H1 (cell line): Measurements from ENCODE around the gene SPTBN1. TPM values are rescaled to one million over a fixed set of nuclear protein-coding genes. Genes with fewer than 3 reads are reported as not detected.

Experiments used
- CTCF ChIA-PET: fragments of 300-600 bp; sonication (Branson Sonifier 250); formaldehyde crosslinking; loops from one replicate; lab custom pipeline; 2021; ENCODE audit not compliant: partially characterized antibody; lab: Charles Lee
- POLR2A ChIA-PET: fragments of 300-600 bp; sonication (Branson Sonifier 250); formaldehyde crosslinking; loops from one replicate; lab custom pipeline; 2021; ENCODE audit warnings: inconsistent platforms; ENCODE audit not compliant: partially characterized antibody; lab: Charles Lee
- DNase-seq, 2 experiments: peaks; one replicate each; pipeline versions ENCODE4 v3.0.0 to v3.0.0-alpha.2; 2010 to 2022; ENCODE audit warnings: low spot score in 2 of 2, low read depth in 1 of 2, mixed read lengths in 1 of 2
- FAIRE-seq: peaks from 2 replicates; lab custom pipeline; 2011; peaks lifted over from hg19 to GRCh38; lab: Jason Lieb, UNC
- H2AFZ ChIP-seq: 2 replicates; pipeline ENCODE4 v1.8.1; 2012; ENCODE audit warnings: low read length, inconsistent platforms
- H2AK5ac ChIP-seq: 2 replicates; pipeline ENCODE4 v1.6.1; 2013; ENCODE audit warnings: low read depth, low read length
- H2BK120ac ChIP-seq: replicated peaks from 2 replicates; pipeline ENCODE3; 2013; ENCODE audit warnings: low read depth, low read length, inconsistent platforms
- H2BK12ac ChIP-seq: 2 replicates; pipeline ENCODE4 v1.6.1; 2013; ENCODE audit warnings: low read depth, low read length
- H2BK15ac ChIP-seq: 2 replicates; pipeline ENCODE4 v1.6.1; 2013; ENCODE audit warnings: low read length
- H2BK20ac ChIP-seq: 2 replicates; pipeline ENCODE4 v1.6.1; 2013; ENCODE audit warnings: low read length
- H2BK5ac ChIP-seq: 2 replicates; pipeline ENCODE4 v1.6.1; 2013; ENCODE audit warnings: low read depth, low read length
- H3K14ac ChIP-seq: 2 replicates; pipeline ENCODE4 v1.6.1; 2013; ENCODE audit warnings: inconsistent platforms; ENCODE audit not compliant: insufficient read length
- H3K18ac ChIP-seq: 2 replicates; pipeline ENCODE4 v1.6.1; 2013; ENCODE audit warnings: low read length; ENCODE audit errors: extremely low read depth
- H3K23ac ChIP-seq: 2 replicates; pipeline ENCODE4 v1.6.1; 2013; ENCODE audit warnings: inconsistent platforms; ENCODE audit not compliant: insufficient read length
- H3K23me2 ChIP-seq: 2 replicates; pipeline ENCODE4 v1.6.1; 2013; ENCODE audit warnings: low read depth, low read length
- H3K27ac ChIP-seq: 2 replicates; pipeline ENCODE4 v1.6.1; 2011; ENCODE audit warnings: low read depth, low read length, inconsistent platforms
- H3K27me3 ChIP-seq, 4 experiments: replicated peaks in 1 of 4; 1 replicate in 1 of 4; 2 replicates in 3 of 4; pipeline versions ENCODE4 v1.6.1 to v1.8.1; 2011 to 2013; ENCODE audit warnings: low read length in 3 of 4, mild to moderate bottlenecking in 3 of 4, inconsistent platforms in 2 of 4, mixed read lengths in 2 of 4, moderate library complexity in 1 of 4; ENCODE audit not compliant: control insufficient read depth in 3 of 4, insufficient read depth in 3 of 4; ENCODE audit errors: extremely low read depth in 1 of 4
- H3K36me3 ChIP-seq, 4 experiments: 2 replicates each; pipeline versions ENCODE4 v1.6.1 to v1.8.1; 2011 to 2013; ENCODE audit warnings: mild to moderate bottlenecking in 4 of 4, low read length in 3 of 4, moderate library complexity in 2 of 4, control low read depth in 1 of 4, inconsistent platforms in 1 of 4; ENCODE audit not compliant: insufficient read depth in 4 of 4, control insufficient read depth in 2 of 4
- H3K4ac ChIP-seq: replicated peaks from 2 replicates; pipeline ENCODE3; 2013; ENCODE audit warnings: low read length, low read depth, mixed read lengths, inconsistent platforms; ENCODE audit not compliant: insufficient read length
- H3K4me1 ChIP-seq, 4 experiments: replicated peaks in 1 of 4; 1 replicate in 1 of 4; 2 replicates in 3 of 4; pipeline versions ENCODE4 v1.6.1 to v1.8.1; 2011 to 2013; ENCODE audit warnings: low read length in 3 of 4, inconsistent platforms in 2 of 4, mixed read lengths in 1 of 4; ENCODE audit not compliant: insufficient read depth in 4 of 4, control insufficient read depth in 3 of 4
- H3K4me2 ChIP-seq, 2 experiments: 2 replicates each; pipeline versions ENCODE4 v1.6.1 to v1.8.1; 2011 to 2013; ENCODE audit warnings: low read depth in 2 of 2, low read length in 2 of 2, control low read depth in 1 of 2, inconsistent platforms in 1 of 2, mild to moderate bottlenecking in 1 of 2; ENCODE audit not compliant: insufficient read depth in 1 of 2
- H3K4me3 ChIP-seq, 4 experiments: fragments of 200-600, 300-600 bp in 1 of 4; sonication (generic), shearing (Covaris generic), sonication (Bioruptor Twin) in 1 of 4; 2 replicates each; pipeline versions ENCODE4 v1.5.1 to v1.8.1; 2011 to 2016; ENCODE audit warnings: low read length in 4 of 4, low read depth in 3 of 4, control low read depth in 2 of 4, inconsistent platforms in 2 of 4, mild to moderate bottlenecking in 2 of 4, mixed read lengths in 1 of 4, moderate library complexity in 1 of 4; ENCODE audit not compliant: insufficient read depth in 2 of 4; ENCODE audit errors: extremely low read depth in 1 of 4
- H3K56ac ChIP-seq: replicated peaks from 2 replicates; pipeline ENCODE3; 2013; ENCODE audit warnings: low read depth, mild to moderate bottlenecking, mixed read lengths, low read length, inconsistent platforms; ENCODE audit not compliant: insufficient read length
- H3K79me1 ChIP-seq: 2 replicates; pipeline ENCODE4 v1.6.1; 2013; ENCODE audit warnings: low read depth, low read length, control low read depth
- H3K79me2 ChIP-seq, 2 experiments: 2 replicates each; pipeline versions ENCODE4 v1.6.1 to v1.8.1; 2012 to 2013; ENCODE audit warnings: low read length in 2 of 2, mild to moderate bottlenecking in 2 of 2, inconsistent platforms in 1 of 2; ENCODE audit not compliant: insufficient read depth in 2 of 2, control insufficient read depth in 1 of 2
- H3K9ac ChIP-seq, 4 experiments: replicated peaks in 1 of 4; 1 replicate in 1 of 4; 2 replicates in 3 of 4; pipeline versions ENCODE4 v1.6.1 to v1.8.1; 2011 to 2013; ENCODE audit warnings: low read depth in 3 of 4, low read length in 3 of 4, control low read depth in 2 of 4, mild to moderate bottlenecking in 2 of 4, moderate library complexity in 2 of 4, inconsistent platforms in 1 of 4; ENCODE audit errors: extremely low read depth in 1 of 4
- H3K9me3 ChIP-seq, 2 experiments: 2 replicates each; pipeline versions ENCODE4 v1.6.1 to v1.8.1; 2012 to 2013; ENCODE audit warnings: mild to moderate bottlenecking in 2 of 2, moderate library complexity in 2 of 2, control low read depth in 1 of 2, inconsistent platforms in 1 of 2, low read depth in 1 of 2, low read length in 1 of 2, mixed read lengths in 1 of 2; ENCODE audit not compliant: insufficient read depth in 2 of 2
- H4K20me1 ChIP-seq, 2 experiments: replicated peaks in 1 of 2; 2 replicates each; pipeline versions ENCODE3 to v1.8.1; 2011 to 2013; ENCODE audit warnings: inconsistent platforms in 2 of 2, low read length in 2 of 2, mild to moderate bottlenecking in 1 of 2; ENCODE audit not compliant: insufficient read depth in 2 of 2, control insufficient read depth in 1 of 2
- H4K5ac ChIP-seq: 2 replicates; pipeline ENCODE4 v1.6.1; 2013; ENCODE audit warnings: low read length, low read depth, mixed read lengths, inconsistent platforms; ENCODE audit not compliant: insufficient read length
- H4K8ac ChIP-seq: 2 replicates; pipeline ENCODE4 v1.8.0; 2013; ENCODE audit warnings: mild to moderate bottlenecking, moderate library complexity, low read length, inconsistent platforms; ENCODE audit not compliant: insufficient read depth; ENCODE audit errors: extremely low read depth
- H4K91ac ChIP-seq: replicated peaks from 2 replicates; pipeline ENCODE3; 2013; ENCODE audit warnings: low read length, mixed read lengths, inconsistent platforms; ENCODE audit not compliant: insufficient read length
- EZH2 ChIP-seq: fragments of 200-600 bp; sonication (generic); IDR thresholded peaks from 2 replicates; pipeline ENCODE4 v1.7.1; 2012; ENCODE audit warnings: low read depth, mild to moderate bottlenecking, moderate library complexity, low read length, inconsistent platforms; ENCODE audit not compliant: severe bottlenecking
- polyA plus RNA-seq, 7 experiments: library from polyadenylated mRNA; depleted of rRNA in 3 of 7; stranded (reverse) in 5 of 7; unstranded in 2 of 7; fragments of >200 nt in 5 of 7; fragments of 200-250 nt in 2 of 7; gene quantifications; 1 replicate in 5 of 7; 2 replicates in 1 of 7; 4 replicates in 1 of 7; pipeline versions ENCODE4 v1.2.1 to v1.2.3, GENCODE V29; 2011 to 2013; ENCODE audit warnings: missing spikeins in 2 of 7, mixed read lengths in 2 of 7
- total RNA-seq: library from RNA; stranded (reverse); fragmentation: NEBNext Ultra II Directional; extraction: Animal tissue kit (Norgen Biotek cat#: 25700); gene quantifications from 2 replicates; pipeline ENCODE4 v1.2.1, GENCODE V29; 2021
- TF ChIP-seq, protein P1 (sequence below): IDR thresholded peaks from 2 replicates; pipeline ENCODE4 v1.6.1; 2012; ENCODE audit warnings: inconsistent platforms

Gene SPTBN1
- total and polyA plus RNA-seq, 2 of the 8 experiments (the other 6 are each of a cell fraction or from before 2014, with no cell fraction given): 31.8 to 180 TPM

DNA sequence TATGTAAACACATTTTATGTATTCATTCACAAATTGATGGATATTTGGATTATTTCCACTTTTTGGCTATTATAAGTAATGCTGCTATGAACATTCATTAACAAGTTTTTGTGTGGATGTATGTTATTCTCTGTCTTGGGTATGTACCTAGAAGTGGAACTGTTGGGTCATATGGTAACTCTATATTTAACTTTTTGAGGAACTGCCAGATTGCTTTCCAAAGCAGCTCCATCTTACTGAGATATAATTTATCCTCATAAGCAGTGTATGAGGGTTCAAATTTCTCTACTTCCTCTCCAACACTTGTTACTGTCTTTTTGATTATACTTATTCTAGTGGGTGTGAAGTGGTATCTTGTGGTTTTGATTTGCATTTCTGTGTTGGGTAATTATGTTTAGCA lies 260.2 kb downstream of the SPTBN1 start:
- Histone ChIP-seq H3K27me3 (no peaks in the 10 kb centered on the region), H2BK20ac (no peak overlapping the region), H3K36me3 (no peaks in the 10 kb centered on the region), H3K14ac (no peak overlapping the region), H3K9ac (no peak overlapping the region), H3K79me2 (no peaks in the 10 kb centered on the region), H2BK15ac (no peak overlapping the region), H2BK120ac (no peak overlapping the region), H4K5ac (no peak overlapping the region), H3K4me2 (no peak overlapping the region), H3K4me1 (no peaks in the 10 kb centered on the region), H2AFZ (no peak overlapping the region), H3K9me3 (no peaks in the 10 kb centered on the region), H3K23me2 (no peaks in the 10 kb centered on the region), H3K23ac (no peak overlapping the region), H3K56ac (no peak overlapping the region), H3K4me3 (no peak overlapping the region), H4K8ac (no peak overlapping the region), H3K27ac (no peak overlapping the region), H3K4ac (no peak overlapping the region), H2BK5ac (no peak overlapping the region), H4K91ac (no peak overlapping the region), H2BK12ac (no peak overlapping the region), H2AK5ac (no peak overlapping the region), H4K20me1 (no peaks in the 10 kb centered on the region), H3K79me1 (no peaks in the 10 kb centered on the region), H3K18ac (no peak overlapping the region)
- TF ChIP-seq EZH2: no peak
- TF ChIP-seq, protein P1, sequence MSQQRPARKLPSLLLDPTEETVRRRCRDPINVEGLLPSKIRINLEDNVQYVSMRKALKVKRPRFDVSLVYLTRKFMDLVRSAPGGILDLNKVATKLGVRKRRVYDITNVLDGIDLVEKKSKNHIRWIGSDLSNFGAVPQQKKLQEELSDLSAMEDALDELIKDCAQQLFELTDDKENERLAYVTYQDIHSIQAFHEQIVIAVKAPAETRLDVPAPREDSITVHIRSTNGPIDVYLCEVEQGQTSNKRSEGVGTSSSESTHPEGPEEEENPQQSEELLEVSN: no peak
- DNase-seq (no peak), FAIRE-seq (no peak)
- POLR2A ChIA-PET: no interaction called here
- CTCF ChIA-PET: interaction anchor here (1.5 kb wide), 1 partner anchor 10 kb away, joined by 4 read pairs; no protein-coding TSS in a partner anchor
